ENCODE results near the gene SLF2. TPM values are rescaled to one million over a fixed set of nuclear protein-coding genes. Genes with fewer than 3 reads are reported as not detected.

The SLF2 gene
- total and polyA plus RNA-seq, 9 of the 15 experiments (the other 6 are each of a cell fraction or from before 2014, with no cell fraction given): 1.7 to 18.4 (median 7.8) TPM

- TF ChIP-seq AFF4 (CRISPR knock-in tag; IDR thresholded peaks at IDR 0.05): 0 out of 2 replicates have a peak, but pooled peaks have one; percentile 24
- TF ChIP-seq THAP12 (CRISPR knock-in tag; IDR thresholded peaks at IDR 0.05): 0 out of 2 replicates have a peak, but pooled peaks have one; percentile 30
- no peak for TF ChIP-seq MCM5 (IDR thresholded peaks at IDR 0.05; ENCODE audit: low read depth)
- no peak for TF ChIP-seq ETV1 (tag; conservative IDR thresholded peaks at IDR 0.05; ENCODE audit: low read depth)
- TF ChIP-seq HDAC1 (IDR thresholded peaks at IDR 0.05): peak in 1 of 2 experiments; percentile 25; a peak in 2 of 4 replicates
- peak; percentile 58; the same call in 1 of the 2 replicates for TF ChIP-seq ERF (CRISPR knock-in tag; IDR thresholded peaks at IDR 0.05)
These were observed 86.4 kb downstream of the SLF2 start (continued) for GRCh38 chr10:100998991-100999741.
